Body of pancreas (tissue), 4 donors: ENCODE results near the gene SPOCK3. TPM values are rescaled to one million over a fixed set of nuclear protein-coding genes. Genes with fewer than 3 reads are reported as not detected.
"Not testable (repeated sequence)": the region's sequence is repeated elsewhere in the genome, so short reads cannot be mapped to it uniquely, and the experiment has no call there.

ENCODE experiments used
- ATAC-seq: fragments of 150-250 bp; one replicate; pipeline ENCODE4 v1.9.1; 2016
- DNase-seq, 4 donors: peaks; one replicate each; pipeline ENCODE4 v3.0.0-alpha.2; 2019
- H3K27ac ChIP-seq, 4 donors: fragments of 200-600 bp; sonication (generic); 1 replicate in 3 of 4; 2 replicates in 1 of 4; pipeline versions ENCODE4 v1.5.1 to v1.6.1; 2016 to 2019; ENCODE audit warnings: mild to moderate bottlenecking in 1 of 4, mixed read lengths in 1 of 4, moderate library complexity in 1 of 4
- H3K27me3 ChIP-seq, 2 donors: fragments of 200-600 bp; sonication (generic); one replicate each; pipeline ENCODE4 v1.6.0; 2016; ENCODE audit warnings: mild to moderate bottlenecking in 1 of 2
- H3K36me3 ChIP-seq, 2 donors: fragments of 200-600 bp; sonication (generic); replicated peaks in 1 of 2; 2 replicates each; pipeline ENCODE4 v1.5.1; 2016; ENCODE audit warnings: low read depth in 2 of 2; ENCODE audit not compliant: insufficient read depth in 1 of 2
- H3K4me1 ChIP-seq: fragments of 200-600 bp; sonication (generic); one replicate; pipeline ENCODE4 v1.6.0; 2016
- H3K4me3 ChIP-seq, 2 donors: fragments of 200-600 bp; sonication (generic); 1 replicate in 1 of 2; 2 replicates in 1 of 2; pipeline ENCODE4 v1.5.1; 2016 to 2019
- H3K9me3 ChIP-seq, 3 donors: fragments of 200-600 bp; sonication (generic); 1 replicate in 2 of 3; 2 replicates in 1 of 3; pipeline ENCODE4 v1.5.1; 2016
- POLR2A ChIP-seq, 3 donors: fragments of 450-650 bp; IDR thresholded peaks; one replicate each; pipeline ENCODE4 v1.6.1; 2016; ENCODE audit warnings: antibody characterized with exemption in 3 of 3, mild to moderate bottlenecking in 2 of 3
- WGBS, 2 donors: methylation state at CpG; one replicate each; pipeline ENCODE4 v1.1.5; 2017; 5-methylcytosine and 5-hydroxymethylcytosine counted together
- intact Hi-C: fragments of 100-400 bp; cut with DNase I; formaldehyde crosslinking; loops from one replicate; pipeline ENCODE4 v1.15.1; 2023
- total RNA-seq, 2 donors: library from RNA; depleted of rRNA; stranded (reverse); fragments of >200 nt; gene quantifications; one replicate each; pipeline ENCODE4 v1.1.0, GENCODE V29; 2016
- TF ChIP-seq, protein P1 (sequence below), 7 experiments: fragments of 450-650 bp in 4 of 7; fragments of 200-600 bp in 3 of 7; sonication (generic) in 3 of 7; IDR thresholded peaks; one replicate each; pipeline ENCODE4 v1.5.1; 2016 to 2019; ENCODE audit warnings: antibody characterized with exemption in 7 of 7

Gene SPOCK3
- total RNA-seq, 2 donors from 2014 or later, result not detected

DNA sequence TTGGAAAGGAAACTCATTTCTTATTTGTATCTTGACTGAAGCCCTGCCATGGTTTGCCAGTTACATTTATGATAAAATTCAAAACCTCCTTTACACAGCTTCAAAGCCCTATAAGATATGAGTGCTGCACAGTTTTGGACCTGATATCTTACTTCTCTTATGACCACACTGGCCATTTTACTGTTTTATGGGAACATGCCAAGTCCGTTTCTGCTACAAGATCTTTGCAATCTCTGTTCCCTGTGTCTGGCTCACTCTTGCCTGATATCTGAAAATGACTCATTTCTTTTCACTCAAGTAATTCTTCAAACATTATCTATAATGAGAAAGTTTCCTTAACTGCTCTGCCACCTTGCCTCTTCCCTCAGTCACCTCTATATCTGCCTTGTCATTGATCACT, 247.3 kb downstream of the SPOCK3 start:
- H3K9me3 ChIP-seq, result no peaks in the 10 kb centered on the region
- H3K27me3 ChIP-seq, result no peaks in the 10 kb centered on the region
- WGBS, 2 donors, result 25 to 50% methylated on average over 1 of the region's 1 CpG
- intact Hi-C loops, result no loop called here
- TF ChIP-seq POLR2A (IDR thresholded peaks at IDR 0.05), result no peak
- TF ChIP-seq, protein P1, sequence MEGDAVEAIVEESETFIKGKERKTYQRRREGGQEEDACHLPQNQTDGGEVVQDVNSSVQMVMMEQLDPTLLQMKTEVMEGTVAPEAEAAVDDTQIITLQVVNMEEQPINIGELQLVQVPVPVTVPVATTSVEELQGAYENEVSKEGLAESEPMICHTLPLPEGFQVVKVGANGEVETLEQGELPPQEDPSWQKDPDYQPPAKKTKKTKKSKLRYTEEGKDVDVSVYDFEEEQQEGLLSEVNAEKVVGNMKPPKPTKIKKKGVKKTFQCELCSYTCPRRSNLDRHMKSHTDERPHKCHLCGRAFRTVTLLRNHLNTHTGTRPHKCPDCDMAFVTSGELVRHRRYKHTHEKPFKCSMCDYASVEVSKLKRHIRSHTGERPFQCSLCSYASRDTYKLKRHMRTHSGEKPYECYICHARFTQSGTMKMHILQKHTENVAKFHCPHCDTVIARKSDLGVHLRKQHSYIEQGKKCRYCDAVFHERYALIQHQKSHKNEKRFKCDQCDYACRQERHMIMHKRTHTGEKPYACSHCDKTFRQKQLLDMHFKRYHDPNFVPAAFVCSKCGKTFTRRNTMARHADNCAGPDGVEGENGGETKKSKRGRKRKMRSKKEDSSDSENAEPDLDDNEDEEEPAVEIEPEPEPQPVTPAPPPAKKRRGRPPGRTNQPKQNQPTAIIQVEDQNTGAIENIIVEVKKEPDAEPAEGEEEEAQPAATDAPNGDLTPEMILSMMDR (IDR thresholded peaks at IDR 0.05), result no peak
- H3K4me3 ChIP-seq, result no peak overlapping the region
- ATAC-seq, result no peak
- no peak for DNase-seq
- no peaks in the 10 kb centered on the region for H3K36me3 ChIP-seq
- H3K4me1 ChIP-seq, result no peaks in the 10 kb centered on the region
- H3K27ac ChIP-seq, result no peak overlapping the region

DNA sequence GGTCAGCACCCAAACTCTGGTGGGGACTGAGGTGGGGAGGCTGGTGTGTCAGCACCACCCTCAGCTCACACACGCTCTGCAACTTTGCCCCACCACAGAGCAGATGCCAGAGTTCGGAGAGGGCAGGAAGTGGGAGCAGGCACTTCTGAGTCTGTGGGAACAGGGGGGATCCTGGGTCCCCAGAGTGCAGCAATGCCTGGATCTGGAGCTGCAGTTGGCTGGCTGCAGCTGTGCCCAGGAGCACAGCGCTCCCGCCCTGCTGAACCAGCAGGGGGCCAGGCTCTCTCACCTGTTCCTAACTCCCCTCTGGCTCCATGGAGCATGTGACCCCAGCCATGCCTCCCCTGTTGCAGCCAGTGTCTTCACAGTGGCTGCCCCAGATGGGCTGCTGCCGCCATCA, 252.4 kb downstream of the SPOCK3 start:
- no peak for ATAC-seq
- Histone ChIP-seq H3K4me1 (no peaks in the 10 kb centered on the region), H3K36me3 (no peaks in the 10 kb centered on the region), H3K4me3 (no peak overlapping the region), H3K9me3 (no peaks in the 10 kb centered on the region), H3K27ac (no peak overlapping the region), H3K27me3 (no peaks in the 10 kb centered on the region)
- WGBS, 2 donors, result 86 to 92% methylated on average over 4 to 5 of the region's 5 CpGs
- intact Hi-C loops, result no loop called here
- TF ChIP-seq, protein P1 (IDR thresholded peaks at IDR 0.05), result no peak
- no peak for TF ChIP-seq POLR2A (IDR thresholded peaks at IDR 0.05)
- no peak for DNase-seq

DNA sequence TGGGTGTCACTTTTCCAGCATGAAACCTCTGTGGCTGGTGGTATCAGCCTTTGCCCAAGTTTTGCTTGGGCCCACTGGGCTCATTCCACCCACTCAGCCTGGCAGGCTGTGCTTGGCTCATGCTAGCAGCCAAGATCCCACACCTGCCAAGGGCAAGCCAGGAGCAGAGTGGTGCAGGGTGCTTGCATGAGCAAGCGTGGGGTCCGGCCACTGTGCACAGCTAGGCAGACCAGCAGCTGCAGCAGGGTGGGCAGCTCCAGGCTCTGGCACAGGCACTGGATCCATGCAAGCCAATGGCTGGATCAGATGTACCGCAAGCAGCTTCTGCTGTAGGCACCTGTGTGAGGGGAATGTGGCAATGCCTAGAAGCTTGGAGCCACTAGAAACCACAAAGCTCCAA, 253.9 kb downstream of the SPOCK3 start:
- no peaks in the 10 kb centered on the region for H3K27me3 ChIP-seq
- DNase-seq (no peak), ATAC-seq (no peak)
- H3K36me3 ChIP-seq, result no peaks in the 10 kb centered on the region
- intact Hi-C loops, result no loop called here
- no peak overlapping the region for H3K27ac ChIP-seq
- no peaks in the 10 kb centered on the region for H3K4me1 ChIP-seq
- H3K4me3 ChIP-seq, result no peak overlapping the region
- TF ChIP-seq, protein P1 (IDR thresholded peaks at IDR 0.05), result no peak
- no peak for TF ChIP-seq POLR2A (IDR thresholded peaks at IDR 0.05)
- WGBS, 2 donors, result 66% methylated on average over 3 of the region's 3 CpGs; no CpG with 5 or more reads in 1 of the 2 donors
- no peaks in the 10 kb centered on the region for H3K9me3 ChIP-seq

DNA sequence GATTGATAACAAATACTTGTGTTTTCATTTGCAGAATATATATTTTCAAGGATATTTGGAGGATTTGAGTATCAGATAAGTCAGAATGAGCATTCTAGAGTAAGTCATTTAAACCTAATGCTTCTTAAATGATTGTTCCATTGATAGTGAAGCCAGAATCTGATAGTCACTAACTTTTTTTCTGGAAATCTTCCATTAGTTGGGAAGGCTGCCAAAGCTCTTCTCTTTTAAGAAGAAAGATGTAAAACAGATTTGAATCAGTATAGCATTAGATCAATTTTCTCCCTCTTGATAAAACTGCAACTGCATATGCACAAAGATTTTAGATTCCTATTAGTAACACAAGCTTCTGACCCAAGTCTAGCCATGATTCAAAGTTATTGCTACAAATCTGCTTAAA, 256.7 kb downstream of the SPOCK3 start:
- Histone ChIP-seq H3K9me3 (no peaks in the 10 kb centered on the region), H3K4me3 (no peak overlapping the region), H3K4me1 (no peaks in the 10 kb centered on the region), H3K27ac (no peak overlapping the region), H3K36me3 (no peaks in the 10 kb centered on the region), H3K27me3 (no peaks in the 10 kb centered on the region)
- intact Hi-C loops, result no loop called here
- TF ChIP-seq, protein P1 (IDR thresholded peaks at IDR 0.05), result no peak
- DNase-seq (no peak), ATAC-seq (no peak)

DNA sequence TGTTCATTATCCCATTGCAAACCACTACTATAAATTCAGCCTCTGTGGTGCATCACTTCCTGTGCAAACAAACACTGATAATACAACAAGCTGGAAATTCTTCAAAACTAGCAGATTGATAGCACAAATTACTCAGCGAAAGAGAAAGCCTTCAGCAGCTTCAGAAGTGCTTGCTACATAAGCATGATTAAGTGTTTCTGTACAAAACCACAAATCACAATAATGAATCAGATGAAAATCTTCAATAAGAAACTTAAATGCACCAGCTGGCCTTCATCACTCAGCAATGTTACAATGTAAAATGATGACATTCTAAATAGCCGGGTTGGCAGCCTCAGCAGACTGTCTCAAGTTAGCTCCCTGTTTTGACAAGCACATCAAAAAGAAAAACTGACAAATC, 262.2 kb downstream of the SPOCK3 start:
- TF ChIP-seq, protein P1 (IDR thresholded peaks at IDR 0.05), result no peak
- TF ChIP-seq POLR2A (IDR thresholded peaks at IDR 0.05), result no peak
- intact Hi-C loops, result no loop called here
- Histone ChIP-seq H3K4me3 (no peak overlapping the region), H3K9me3 (peaks cover 0 to 6% (median 0%) of the 10 kb centered on the region in 3 donors), H3K36me3 (no peaks in the 10 kb centered on the region), H3K27ac (no peak overlapping the region), H3K4me1 (no peaks in the 10 kb centered on the region), H3K27me3 (no peaks in the 10 kb centered on the region)
- WGBS, 2 donors, result 37 to 57% methylated on average over 2 of the region's 2 CpGs
- DNase-seq (no peak), ATAC-seq (no peak)

DNA sequence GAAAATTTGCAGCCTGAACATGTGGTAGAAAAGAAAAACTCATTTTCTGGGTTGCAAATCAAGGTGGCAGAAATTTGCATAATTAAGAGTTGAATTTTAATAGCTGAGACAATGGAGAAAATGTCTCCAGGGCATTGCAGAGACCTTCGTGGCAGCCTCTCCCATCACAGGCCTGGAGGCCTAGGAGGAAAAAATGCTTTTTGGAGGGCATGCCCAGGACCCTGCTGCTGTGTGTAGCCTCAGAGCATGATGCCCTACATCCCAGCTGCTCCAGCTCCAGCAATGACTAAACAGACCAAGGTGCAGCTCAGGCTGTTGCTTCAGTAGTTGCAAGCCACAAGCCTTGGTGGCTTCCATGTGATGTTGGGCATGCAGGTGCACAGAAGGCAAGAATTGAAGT, 266.1 kb downstream of the SPOCK3 start:
- WGBS, 2 donors, result 35 to 50% methylated on average over 1 of the region's 1 CpG
- H3K9me3 ChIP-seq, H3K27ac ChIP-seq, ATAC-seq, intact Hi-C loops, H3K4me1 ChIP-seq, H3K27me3 ChIP-seq, H3K4me3 ChIP-seq, H3K36me3 ChIP-seq, DNase-seq: not testable (repeated sequence)
